HG02759 (cell line): ENCODE data around the gene NPW.

Source experiments
- ATAC-seq: cut with Tn5 transposase; IDR thresholded peaks from one replicate; pipeline ENCODE4 v1.9.1; 2021; ENCODE audit warnings: mild to moderate bottlenecking, moderate library complexity; ENCODE audit not compliant: unreplicated experiment

NPW gene

GRCh38 chr16:1984347-1985225 is 35.0 kb upstream of the NPW start:
- peak; percentile 14 for ATAC-seq

- no peak for ATAC-seq
Measured at GRCh38 chr16:1985466-1986150, 34.0 kb upstream of the NPW start.

- no peak for ATAC-seq
Measured at GRCh38 chr16:1987198-1987597, 32.4 kb upstream of the NPW start.

- no peak for ATAC-seq
Measured at GRCh38 chr16:1989209-1990100, 30.1 kb upstream of the NPW start, which contains the start of gene SYNGR3. SYNGR3 (plus strand) TSS chr16:1989970; CDS start chr16:1990103, 133 bp downstream.

- no peak for ATAC-seq
Measured at GRCh38 chr16:1990101-1990350, 29.6 kb upstream of the NPW start.

GRCh38 chr16:1990351-1991134 is 29.0 kb upstream of the NPW start:
- no peak for ATAC-seq

- ATAC-seq: peak; percentile 30
Measured at GRCh38 chr16:1991135-1991551, 28.4 kb upstream of the NPW start.

- ATAC-seq: no peak
Measured at GRCh38 chr16:1991588-1991947, 28.0 kb upstream of the NPW start.

GRCh38 chr16:1991948-1992703 is 27.5 kb upstream of the NPW start:
- peak; percentile 60 for ATAC-seq

- no peak for ATAC-seq
Measured at GRCh38 chr16:1992704-1993317, 26.8 kb upstream of the NPW start.

- no peak for ATAC-seq
Measured at GRCh38 chr16:1993731-1994131, 25.9 kb upstream of the NPW start.

- ATAC-seq: no peak
Measured at GRCh38 chr16:1997494-1998359, 21.9 kb upstream of the NPW start.

GRCh38 chr16:1998360-1998835 is 21.2 kb upstream of the NPW start:
- no peak for ATAC-seq

GRCh38 chr16:1998852-1999801 is 20.5 kb upstream of the NPW start:
- ATAC-seq: no peak

- no peak for ATAC-seq
Measured at GRCh38 chr16:1999866-2000514, 19.6 kb upstream of the NPW start.

GRCh38 chr16:2001035-2001434 is 18.6 kb upstream of the NPW start:
- ATAC-seq: no peak
